ENCODE results near the gene SH3RF3. TPM values are rescaled to one million over a fixed set of nuclear protein-coding genes. Genes with fewer than 3 reads are reported as not detected.
A peak's percentile ranks its signal among the peaks of the same experiment; 100 is the strongest.

The SH3RF3 gene
- total RNA-seq, 4 donors from 2014 or later: 2.2 to 6.1 (median 4.2) TPM

DNA sequence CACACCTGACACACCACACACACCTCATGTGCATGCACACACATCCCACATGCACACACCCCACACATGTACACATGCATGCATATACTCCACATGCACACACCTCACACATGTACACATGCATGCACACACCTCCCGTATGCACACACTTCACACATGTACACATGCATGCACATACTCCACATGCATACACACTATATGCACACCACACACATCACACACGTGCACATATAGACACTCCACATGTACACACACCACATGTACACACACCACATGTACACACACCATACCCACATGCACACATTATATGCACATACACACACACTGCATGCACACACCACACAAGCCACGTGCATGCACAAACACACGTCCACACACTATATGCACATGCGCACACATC is 384.2 kb downstream of the SH3RF3 start:
- no peak for DNase-seq (ENCODE audit: low spot score in 2 of 2)
- Histone ChIP-seq H3K4me3 (no peak overlapping the region), H3K4me1 (peaks cover 31% of the 10 kb centered on the region), H3K27me3 (no peaks in the 10 kb centered on the region), H3K9me3 (no peaks in the 10 kb centered on the region), H3K27ac (no peak overlapping the region), H3K36me3 (no peaks in the 10 kb centered on the region)
- 91% methylated on average over 5 of the region's 5 CpGs for WGBS
- TF ChIP-seq POLR2A (IDR thresholded peaks at IDR 0.05): no peak
- TF ChIP-seq EP300 (IDR thresholded peaks at IDR 0.05): no peak
- TF ChIP-seq, protein P1, sequence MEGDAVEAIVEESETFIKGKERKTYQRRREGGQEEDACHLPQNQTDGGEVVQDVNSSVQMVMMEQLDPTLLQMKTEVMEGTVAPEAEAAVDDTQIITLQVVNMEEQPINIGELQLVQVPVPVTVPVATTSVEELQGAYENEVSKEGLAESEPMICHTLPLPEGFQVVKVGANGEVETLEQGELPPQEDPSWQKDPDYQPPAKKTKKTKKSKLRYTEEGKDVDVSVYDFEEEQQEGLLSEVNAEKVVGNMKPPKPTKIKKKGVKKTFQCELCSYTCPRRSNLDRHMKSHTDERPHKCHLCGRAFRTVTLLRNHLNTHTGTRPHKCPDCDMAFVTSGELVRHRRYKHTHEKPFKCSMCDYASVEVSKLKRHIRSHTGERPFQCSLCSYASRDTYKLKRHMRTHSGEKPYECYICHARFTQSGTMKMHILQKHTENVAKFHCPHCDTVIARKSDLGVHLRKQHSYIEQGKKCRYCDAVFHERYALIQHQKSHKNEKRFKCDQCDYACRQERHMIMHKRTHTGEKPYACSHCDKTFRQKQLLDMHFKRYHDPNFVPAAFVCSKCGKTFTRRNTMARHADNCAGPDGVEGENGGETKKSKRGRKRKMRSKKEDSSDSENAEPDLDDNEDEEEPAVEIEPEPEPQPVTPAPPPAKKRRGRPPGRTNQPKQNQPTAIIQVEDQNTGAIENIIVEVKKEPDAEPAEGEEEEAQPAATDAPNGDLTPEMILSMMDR (IDR thresholded peaks at IDR 0.05): no peak
- no peak for TF ChIP-seq POLR2AphosphoS5 (IDR thresholded peaks at IDR 0.05)

DNA sequence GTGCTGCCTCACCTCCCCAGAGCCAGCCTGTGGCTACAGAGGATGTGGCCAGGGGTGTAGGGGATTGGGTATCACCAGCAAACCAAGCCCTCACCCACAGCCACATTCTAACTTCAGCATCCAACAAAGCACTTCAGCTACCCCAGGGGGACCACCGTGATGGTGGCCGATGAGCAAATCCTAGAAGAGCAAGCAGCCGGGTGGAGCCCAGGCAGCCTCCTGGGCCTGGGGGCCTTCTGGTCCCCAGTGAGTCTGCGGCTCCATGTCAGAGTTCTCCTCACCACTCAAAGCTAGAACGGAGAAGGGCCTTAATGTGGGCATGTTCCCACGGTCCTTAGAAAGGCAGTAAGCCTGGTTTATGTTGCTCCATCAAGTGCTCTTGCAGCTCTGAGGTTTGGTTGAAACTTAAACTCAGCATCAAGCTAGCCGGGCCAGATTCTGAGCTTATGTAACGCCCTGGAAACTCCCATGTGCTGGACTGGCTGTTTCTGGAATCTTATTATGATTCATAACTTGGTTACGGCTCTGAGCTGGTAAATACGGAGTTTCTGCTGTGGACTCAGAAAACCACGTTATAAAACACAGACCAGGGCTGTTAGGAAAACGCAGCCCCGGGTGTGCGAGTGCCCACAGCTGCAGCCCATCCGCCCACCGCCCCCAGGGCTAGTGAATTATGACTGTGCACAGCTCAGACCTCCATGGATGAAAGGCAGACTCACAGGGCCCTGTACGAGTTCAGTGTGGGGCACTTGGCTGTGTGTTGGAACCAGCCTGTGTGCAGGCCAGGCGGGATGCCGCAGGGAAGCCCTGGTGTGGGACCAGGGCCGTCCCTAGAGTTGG is 385.0 kb downstream of the SH3RF3 start:
- DNase-seq (ENCODE audit: low spot score in 2 of 2): no peak
- no peak overlapping the region for H3K4me3 ChIP-seq

DNA sequence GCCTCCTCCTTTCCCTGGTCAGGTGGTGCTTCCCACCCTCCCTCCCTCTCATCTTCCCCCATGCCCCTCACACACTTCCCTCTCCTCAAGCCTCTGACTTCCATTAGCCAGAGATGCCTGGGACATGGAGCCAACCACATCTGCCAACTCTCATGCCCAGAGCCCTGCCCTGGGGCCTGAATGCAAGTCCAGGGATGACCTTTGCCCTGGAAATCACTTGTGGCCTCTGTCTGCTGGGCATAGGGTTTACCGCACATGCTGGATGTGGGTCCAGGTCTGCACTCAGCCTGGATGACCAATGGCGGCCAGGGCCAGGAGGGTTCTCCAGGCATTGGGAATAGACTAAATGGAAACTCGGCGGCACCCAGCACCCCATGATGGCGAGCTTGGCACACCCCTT is 385.9 kb downstream of the SH3RF3 start:
- DNase-seq (ENCODE audit: low spot score in 2 of 2): no peak
- Histone ChIP-seq H3K4me3 (no peak overlapping the region), H3K9me3 (no peaks in the 10 kb centered on the region), H3K36me3 (no peaks in the 10 kb centered on the region), H3K27me3 (no peaks in the 10 kb centered on the region), H3K27ac (peak overlapping the region; percentile 86), H3K4me1 (peaks cover 31% of the 10 kb centered on the region)
- 95% methylated on average over 3 of the region's 5 CpGs for WGBS
- TF ChIP-seq, protein P1 (IDR thresholded peaks at IDR 0.05): no peak
- TF ChIP-seq POLR2A (IDR thresholded peaks at IDR 0.05): no peak
- no peak for TF ChIP-seq EP300 (IDR thresholded peaks at IDR 0.05)
- no peak for TF ChIP-seq POLR2AphosphoS5 (IDR thresholded peaks at IDR 0.05)

More for the DNA sequence above, 385.0 kb downstream of the SH3RF3 start:
- no peaks in the 10 kb centered on the region for H3K27me3 ChIP-seq
- H3K36me3 ChIP-seq: no peaks in the 10 kb centered on the region
- H3K4me1 ChIP-seq: peaks cover 31% of the 10 kb centered on the region
- peak overlapping the region; percentile 86 for H3K27ac ChIP-seq
- TF ChIP-seq POLR2AphosphoS5 (IDR thresholded peaks at IDR 0.05) (no peak), EP300 (IDR thresholded peaks at IDR 0.05) (no peak), POLR2A (IDR thresholded peaks at IDR 0.05) (no peak)
- TF ChIP-seq, protein P1 (IDR thresholded peaks at IDR 0.05): no peak
- H3K9me3 ChIP-seq: no peaks in the 10 kb centered on the region
- 18% methylated on average over 14 of the region's 20 CpGs for WGBS

DNA sequence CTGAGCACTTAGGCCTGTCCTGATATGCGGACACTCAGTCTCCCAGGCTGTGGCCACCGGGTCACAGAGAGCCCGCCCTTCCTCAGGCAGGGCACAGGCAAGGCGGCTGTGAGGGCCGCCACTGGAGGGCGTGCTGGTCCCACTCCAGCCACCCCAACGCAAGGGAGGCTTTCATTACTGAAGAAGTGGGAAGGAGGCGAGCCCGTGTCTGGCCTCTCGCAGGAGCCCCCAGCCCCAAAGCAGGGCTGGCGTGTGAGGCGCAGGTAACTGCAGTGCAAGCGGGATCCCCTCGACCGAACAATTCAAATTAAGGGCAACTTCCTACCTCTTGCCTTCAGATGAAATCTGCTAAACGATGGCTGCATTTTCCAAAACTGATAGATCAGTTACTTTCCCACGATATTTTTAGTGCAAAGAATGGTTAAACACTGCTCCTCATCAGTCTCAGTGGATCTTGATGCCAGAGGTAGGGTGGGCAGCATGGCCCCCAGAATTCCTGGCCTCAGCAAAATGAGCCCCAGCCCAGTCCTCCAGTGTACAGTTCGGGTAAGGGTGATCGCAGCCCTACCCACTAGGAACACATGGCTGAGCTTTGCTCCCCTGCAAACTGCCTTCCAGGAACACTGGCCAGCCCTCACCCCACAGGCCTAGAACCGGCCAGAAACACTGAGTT is 387.6 kb downstream of the SH3RF3 start:
- no peak for TF ChIP-seq POLR2A (IDR thresholded peaks at IDR 0.05)
- TF ChIP-seq, protein P1 (IDR thresholded peaks at IDR 0.05): peak in 1 of 2 donors; percentile 39
- no peaks in the 10 kb centered on the region for H3K36me3 ChIP-seq
- no peak for DNase-seq (ENCODE audit: low spot score in 2 of 2)
- no peak overlapping the region for H3K4me3 ChIP-seq
- H3K27me3 ChIP-seq: no peaks in the 10 kb centered on the region
- 78% methylated on average over 11 of the region's 20 CpGs for WGBS
- H3K9me3 ChIP-seq: no peaks in the 10 kb centered on the region
- peaks cover 31% of the 10 kb centered on the region for H3K4me1 ChIP-seq
- no peak overlapping the region for H3K27ac ChIP-seq
